Liver (tissue), 9 donors: ENCODE measurements around the gene SPON2. TPM values are rescaled to one million over a fixed set of nuclear protein-coding genes. Genes with fewer than 3 reads are reported as not detected.

ENCODE experiments used
- DNase-seq: peaks from one replicate; pipeline ENCODE4 v3.0.0-alpha.2; 2017; ENCODE audit warnings: low spot score
- H3K27ac ChIP-seq, 2 donors: one replicate each; pipeline ENCODE4 v1.7.0; 2013; ENCODE audit warnings: inconsistent platforms in 2 of 2, low read length in 2 of 2, control low read depth in 1 of 2, low read depth in 1 of 2, mild to moderate bottlenecking in 1 of 2
- H3K27me3 ChIP-seq, 4 donors: one replicate each; pipeline versions ENCODE4 v1.6.1 to v1.7.0; 2013; ENCODE audit warnings: low read length in 3 of 4, inconsistent platforms in 1 of 4, mild to moderate bottlenecking in 1 of 4, moderate library complexity in 1 of 4; ENCODE audit not compliant: control insufficient read depth in 4 of 4, insufficient read depth in 4 of 4
- H3K36me3 ChIP-seq, 4 donors: one replicate each; pipeline versions ENCODE4 v1.6.1 to v1.7.0; 2013; ENCODE audit warnings: low read length in 3 of 4, mild to moderate bottlenecking in 3 of 4, low read depth in 1 of 4, moderate library complexity in 1 of 4; ENCODE audit not compliant: control insufficient read depth in 4 of 4, insufficient read depth in 3 of 4
- H3K4me1 ChIP-seq, 4 donors: one replicate each; pipeline versions ENCODE4 v1.6.1 to v1.7.0; 2013; ENCODE audit warnings: low read length in 3 of 4, mild to moderate bottlenecking in 3 of 4, moderate library complexity in 1 of 4; ENCODE audit not compliant: control insufficient read depth in 4 of 4, insufficient read depth in 4 of 4
- H3K4me3 ChIP-seq, 3 donors: one replicate each; pipeline versions ENCODE4 v1.6.1 to v1.7.0; 2013; ENCODE audit warnings: low read length in 3 of 3, control low read depth in 1 of 3, low read depth in 1 of 3, mild to moderate bottlenecking in 1 of 3
- H3K9ac ChIP-seq, 2 donors: one replicate each; pipeline ENCODE4 v1.7.0; 2013; ENCODE audit warnings: low read length in 2 of 2, mild to moderate bottlenecking in 2 of 2, moderate library complexity in 2 of 2, control low read depth in 1 of 2, low read depth in 1 of 2
- H3K9me3 ChIP-seq, 4 donors: one replicate each; pipeline versions ENCODE4 v1.6.1 to v1.7.0; 2013; ENCODE audit warnings: low read length in 3 of 4; ENCODE audit not compliant: control insufficient read depth in 4 of 4
- EGR1 ChIP-seq, 2 donors: IDR thresholded peaks; 2 replicates each; pipeline ENCODE4 v1.6.1; 2016 to 2018; ENCODE audit warnings: antibody characterized with exemption in 2 of 2, low read depth in 2 of 2
- FOXA1 ChIP-seq: IDR thresholded peaks from 2 replicates; pipeline ENCODE4 v1.6.1; 2016; ENCODE audit warnings: antibody characterized with exemption
- FOXA2 ChIP-seq: IDR thresholded peaks from 2 replicates; pipeline ENCODE4 v1.6.1; 2016; ENCODE audit warnings: antibody characterized with exemption
- GABPA ChIP-seq, 2 donors: IDR thresholded peaks in 1 of 2; conservative IDR thresholded peaks in 1 of 2; 2 replicates each; pipeline ENCODE4 v1.6.1; 2016; ENCODE audit warnings: antibody characterized with exemption in 2 of 2, mild to moderate bottlenecking in 1 of 2, moderate library complexity in 1 of 2
- HNF4A ChIP-seq, 2 donors: conservative IDR thresholded peaks; 2 replicates each; pipeline ENCODE4 v1.6.1; 2016; ENCODE audit warnings: antibody characterized with exemption in 2 of 2, mild to moderate bottlenecking in 2 of 2
- HNF4G ChIP-seq: IDR thresholded peaks from 2 replicates; pipeline ENCODE4 v1.6.1; 2016; ENCODE audit warnings: antibody characterized with exemption
- JUND ChIP-seq, 2 donors: IDR thresholded peaks; 2 replicates each; pipeline ENCODE4 v1.6.1; 2016; ENCODE audit warnings: antibody characterized with exemption in 2 of 2
- NR2F2 ChIP-seq: IDR thresholded peaks from 2 replicates; pipeline ENCODE4 v1.6.1; 2016; ENCODE audit warnings: antibody characterized with exemption
- RAD21 ChIP-seq, 2 donors: IDR thresholded peaks; 2 replicates each; pipeline ENCODE4 v1.6.1; 2016; ENCODE audit warnings: antibody characterized with exemption in 2 of 2, mild to moderate bottlenecking in 2 of 2
- RXRA ChIP-seq, 2 donors: IDR thresholded peaks; 2 replicates each; pipeline ENCODE4 v1.6.1; 2017 to 2018; ENCODE audit warnings: antibody characterized with exemption in 2 of 2, mild to moderate bottlenecking in 1 of 2
- SP1 ChIP-seq: IDR thresholded peaks from 2 replicates; pipeline ENCODE4 v1.6.1; 2018; ENCODE audit warnings: antibody characterized with exemption, mild to moderate bottlenecking
- TAF1 ChIP-seq: conservative IDR thresholded peaks from 2 replicates; pipeline ENCODE4 v1.6.1; 2016; ENCODE audit warnings: antibody characterized with exemption, mild to moderate bottlenecking
- YY1 ChIP-seq: IDR thresholded peaks from 2 replicates; pipeline ENCODE4 v1.6.1; 2016; ENCODE audit warnings: antibody characterized with exemption, mild to moderate bottlenecking
- WGBS: extraction: QIAGEN DNeasy Blood & Tissue Kit; methylation state at CpG from one replicate; pipeline ENCODE4 v1.1.7; 2013; 5-methylcytosine and 5-hydroxymethylcytosine counted together
- polyA plus RNA-seq, 2 donors: library from polyadenylated mRNA; stranded (reverse) in 1 of 2; unstranded in 1 of 2; fragments of 200-250 nt in 1 of 2; fragments of >200 nt in 1 of 2; fragmentation: Nextera tagmentation in 1 of 2; extraction: Ambion mirVana in 1 of 2; gene quantifications; one replicate each; pipeline versions ENCODE4 v1.2.1 to v1.2.3, GENCODE V29; 2013 to 2015
- total RNA-seq, 2 donors: library from RNA; depleted of rRNA; stranded (reverse); fragments of >200 nt; gene quantifications; one replicate each; pipeline ENCODE4 v1.2.3, GENCODE V29; 2014
- TF ChIP-seq, protein P1 (sequence below): fragments of 150-350 bp; IDR thresholded peaks from 2 replicates; pipeline ENCODE4 v1.5.1; 2017; ENCODE audit warnings: improper control_type of control experiment, low read depth, low read length; ENCODE audit not compliant: missing input control
- TF ChIP-seq, protein P2 (sequence below): IDR thresholded peaks from 2 replicates; pipeline ENCODE4 v1.6.1; 2016; ENCODE audit warnings: antibody characterized with exemption
- TF ChIP-seq, protein P3 (sequence below): IDR thresholded peaks from 2 replicates; pipeline ENCODE4 v1.6.1; 2016; ENCODE audit warnings: antibody characterized with exemption
- TF ChIP-seq, protein P4 (sequence below): IDR thresholded peaks from 2 replicates; pipeline ENCODE4 v1.6.1; 2016; ENCODE audit warnings: antibody characterized with exemption
- TF ChIP-seq, protein P5 (sequence below): IDR thresholded peaks from 2 replicates; pipeline ENCODE4 v1.6.1; 2016; ENCODE audit warnings: antibody characterized with exemption, mild to moderate bottlenecking
- donor health status: healthy.
- donor health status: healthy.
- donor health status: healthy.
- donor health status: healthy.
- donor health status: healthy.

The SPON2 gene
- total and polyA plus RNA-seq, 4 donors = 35.7 to 80.3 (median 72.3) TPM

DNA sequence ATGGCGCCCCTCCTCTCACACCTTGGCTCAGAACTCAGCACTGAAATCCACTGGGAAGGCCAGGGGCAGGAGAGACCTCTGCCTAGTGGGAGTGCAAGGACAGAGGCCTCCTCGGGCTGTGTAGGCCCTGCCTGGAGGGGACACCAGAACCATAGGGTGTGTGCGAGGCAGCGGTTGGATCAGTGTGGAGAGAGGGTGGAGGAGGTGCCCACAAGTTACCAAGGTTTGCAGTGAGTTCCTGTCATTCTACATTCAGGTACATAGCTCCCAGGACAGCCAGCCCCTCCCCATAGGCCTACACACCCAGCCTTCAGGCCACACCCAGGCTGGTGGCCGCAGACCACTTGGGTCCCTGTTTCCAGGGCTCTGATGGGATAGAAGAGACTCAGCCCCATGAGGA is 19.2 kb upstream of the SPON2 start:
- no peak for DNase-seq
- Histone ChIP-seq H3K4me1 (peaks cover 11 to 24% (median 16%) of the 10 kb centered on the region in 4 donors), H3K9ac (no peak overlapping the region)

More for the DNA sequence above, 19.2 kb upstream of the SPON2 start:
- no peak overlapping the region for H3K4me3 ChIP-seq
- H3K27ac ChIP-seq = peak overlapping the region; percentile 86 to 93
- H3K9me3 ChIP-seq = no peaks in the 10 kb centered on the region
- TF ChIP-seq SP1 (no peak), RXRA (IDR thresholded peaks at IDR 0.05) (no peak), NR2F2 (no peak), YY1 (no peak), TAF1 (no peak), EGR1 (IDR thresholded peaks at IDR 0.05; ENCODE audit: low read depth in 2 of 2) (no peak), JUND (IDR thresholded peaks at IDR 0.05) (no peak), FOXA1 (no peak), FOXA2 (no peak), HNF4G (no peak), GABPA (IDR thresholded peaks at IDR 0.05 in 1 of 2, conservative IDR thresholded peaks at IDR 0.05 in 1 of 2) (no peak), RAD21 (IDR thresholded peaks at IDR 0.05) (no peak), HNF4A (conservative IDR thresholded peaks at IDR 0.05) (no peak)
- TF ChIP-seq, protein P1, sequence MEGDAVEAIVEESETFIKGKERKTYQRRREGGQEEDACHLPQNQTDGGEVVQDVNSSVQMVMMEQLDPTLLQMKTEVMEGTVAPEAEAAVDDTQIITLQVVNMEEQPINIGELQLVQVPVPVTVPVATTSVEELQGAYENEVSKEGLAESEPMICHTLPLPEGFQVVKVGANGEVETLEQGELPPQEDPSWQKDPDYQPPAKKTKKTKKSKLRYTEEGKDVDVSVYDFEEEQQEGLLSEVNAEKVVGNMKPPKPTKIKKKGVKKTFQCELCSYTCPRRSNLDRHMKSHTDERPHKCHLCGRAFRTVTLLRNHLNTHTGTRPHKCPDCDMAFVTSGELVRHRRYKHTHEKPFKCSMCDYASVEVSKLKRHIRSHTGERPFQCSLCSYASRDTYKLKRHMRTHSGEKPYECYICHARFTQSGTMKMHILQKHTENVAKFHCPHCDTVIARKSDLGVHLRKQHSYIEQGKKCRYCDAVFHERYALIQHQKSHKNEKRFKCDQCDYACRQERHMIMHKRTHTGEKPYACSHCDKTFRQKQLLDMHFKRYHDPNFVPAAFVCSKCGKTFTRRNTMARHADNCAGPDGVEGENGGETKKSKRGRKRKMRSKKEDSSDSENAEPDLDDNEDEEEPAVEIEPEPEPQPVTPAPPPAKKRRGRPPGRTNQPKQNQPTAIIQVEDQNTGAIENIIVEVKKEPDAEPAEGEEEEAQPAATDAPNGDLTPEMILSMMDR = no peak
- TF ChIP-seq, protein P2, sequence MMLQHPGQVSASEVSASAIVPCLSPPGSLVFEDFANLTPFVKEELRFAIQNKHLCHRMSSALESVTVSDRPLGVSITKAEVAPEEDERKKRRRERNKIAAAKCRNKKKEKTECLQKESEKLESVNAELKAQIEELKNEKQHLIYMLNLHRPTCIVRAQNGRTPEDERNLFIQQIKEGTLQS = no peak
- TF ChIP-seq, protein P3, sequence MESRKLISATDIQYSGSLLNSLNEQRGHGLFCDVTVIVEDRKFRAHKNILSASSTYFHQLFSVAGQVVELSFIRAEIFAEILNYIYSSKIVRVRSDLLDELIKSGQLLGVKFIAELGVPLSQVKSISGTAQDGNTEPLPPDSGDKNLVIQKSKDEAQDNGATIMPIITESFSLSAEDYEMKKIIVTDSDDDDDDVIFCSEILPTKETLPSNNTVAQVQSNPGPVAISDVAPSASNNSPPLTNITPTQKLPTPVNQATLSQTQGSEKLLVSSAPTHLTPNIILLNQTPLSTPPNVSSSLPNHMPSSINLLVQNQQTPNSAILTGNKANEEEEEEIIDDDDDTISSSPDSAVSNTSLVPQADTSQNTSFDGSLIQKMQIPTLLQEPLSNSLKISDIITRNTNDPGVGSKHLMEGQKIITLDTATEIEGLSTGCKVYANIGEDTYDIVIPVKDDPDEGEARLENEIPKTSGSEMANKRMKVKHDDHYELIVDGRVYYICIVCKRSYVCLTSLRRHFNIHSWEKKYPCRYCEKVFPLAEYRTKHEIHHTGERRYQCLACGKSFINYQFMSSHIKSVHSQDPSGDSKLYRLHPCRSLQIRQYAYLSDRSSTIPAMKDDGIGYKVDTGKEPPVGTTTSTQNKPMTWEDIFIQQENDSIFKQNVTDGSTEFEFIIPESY = no peak
- TF ChIP-seq, protein P4, sequence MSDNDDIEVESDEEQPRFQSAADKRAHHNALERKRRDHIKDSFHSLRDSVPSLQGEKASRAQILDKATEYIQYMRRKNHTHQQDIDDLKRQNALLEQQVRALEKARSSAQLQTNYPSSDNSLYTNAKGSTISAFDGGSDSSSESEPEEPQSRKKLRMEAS = no peak
- TF ChIP-seq, protein P5, sequence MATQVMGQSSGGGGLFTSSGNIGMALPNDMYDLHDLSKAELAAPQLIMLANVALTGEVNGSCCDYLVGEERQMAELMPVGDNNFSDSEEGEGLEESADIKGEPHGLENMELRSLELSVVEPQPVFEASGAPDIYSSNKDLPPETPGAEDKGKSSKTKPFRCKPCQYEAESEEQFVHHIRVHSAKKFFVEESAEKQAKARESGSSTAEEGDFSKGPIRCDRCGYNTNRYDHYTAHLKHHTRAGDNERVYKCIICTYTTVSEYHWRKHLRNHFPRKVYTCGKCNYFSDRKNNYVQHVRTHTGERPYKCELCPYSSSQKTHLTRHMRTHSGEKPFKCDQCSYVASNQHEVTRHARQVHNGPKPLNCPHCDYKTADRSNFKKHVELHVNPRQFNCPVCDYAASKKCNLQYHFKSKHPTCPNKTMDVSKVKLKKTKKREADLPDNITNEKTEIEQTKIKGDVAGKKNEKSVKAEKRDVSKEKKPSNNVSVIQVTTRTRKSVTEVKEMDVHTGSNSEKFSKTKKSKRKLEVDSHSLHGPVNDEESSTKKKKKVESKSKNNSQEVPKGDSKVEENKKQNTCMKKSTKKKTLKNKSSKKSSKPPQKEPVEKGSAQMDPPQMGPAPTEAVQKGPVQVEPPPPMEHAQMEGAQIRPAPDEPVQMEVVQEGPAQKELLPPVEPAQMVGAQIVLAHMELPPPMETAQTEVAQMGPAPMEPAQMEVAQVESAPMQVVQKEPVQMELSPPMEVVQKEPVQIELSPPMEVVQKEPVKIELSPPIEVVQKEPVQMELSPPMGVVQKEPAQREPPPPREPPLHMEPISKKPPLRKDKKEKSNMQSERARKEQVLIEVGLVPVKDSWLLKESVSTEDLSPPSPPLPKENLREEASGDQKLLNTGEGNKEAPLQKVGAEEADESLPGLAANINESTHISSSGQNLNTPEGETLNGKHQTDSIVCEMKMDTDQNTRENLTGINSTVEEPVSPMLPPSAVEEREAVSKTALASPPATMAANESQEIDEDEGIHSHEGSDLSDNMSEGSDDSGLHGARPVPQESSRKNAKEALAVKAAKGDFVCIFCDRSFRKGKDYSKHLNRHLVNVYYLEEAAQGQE = no peak
- no peaks in the 10 kb centered on the region for H3K36me3 ChIP-seq
- no peaks in the 10 kb centered on the region for H3K27me3 ChIP-seq
- 79% methylated on average over 5 of the region's 5 CpGs for WGBS
